BLaER1 (cell line): Measurements from ENCODE around the gene CSF1R.

Source experiments
- H3K27ac ChIP-seq: shearing (Covaris generic); formaldehyde crosslinking; 2 replicates; pipeline ENCODE4 v1.8.1; 2022
- H3K27me3 ChIP-seq: shearing (Covaris generic); formaldehyde crosslinking; 2 replicates; pipeline ENCODE4 v1.8.1; 2022
- H3K36me3 ChIP-seq: shearing (Covaris generic); formaldehyde crosslinking; 2 replicates; pipeline ENCODE4 v1.8.1; 2022
- H3K4me1 ChIP-seq: shearing (Covaris generic); formaldehyde crosslinking; 2 replicates; pipeline ENCODE4 v1.8.1; 2022
- H3K4me2 ChIP-seq: shearing (Covaris generic); formaldehyde crosslinking; 2 replicates; pipeline ENCODE4 v1.8.1; 2022
- H3K4me3 ChIP-seq: shearing (Covaris generic); formaldehyde crosslinking; 2 replicates; pipeline ENCODE4 v1.8.1; 2022
- H3K9ac ChIP-seq: shearing (Covaris generic); formaldehyde crosslinking; 2 replicates; pipeline ENCODE4 v1.8.1; 2022
- H3K9me3 ChIP-seq: shearing (Covaris generic); formaldehyde crosslinking; 2 replicates; pipeline ENCODE4 v1.8.1; 2022
- H4K20me1 ChIP-seq: shearing (Covaris generic); formaldehyde crosslinking; 2 replicates; pipeline ENCODE4 v1.8.1; 2022
- Cebpa-rat ChIP-seq: shearing (Covaris generic); IDR thresholded peaks from 2 replicates; pipeline ENCODE4 v1.8.1; 2022

CSF1R gene

GRCh38 chr5:150085950-150086715 is at the start of gene CSF1R:
TSS of gene CSF1R (minus strand) at chr5:150086554. CDS start at chr5:150086427, 127 bp downstream.
- H3K36me3 ChIP-seq = no peaks in the 10 kb centered on the region
- H4K20me1 ChIP-seq = no peaks in the 10 kb centered on the region
- peak within 1 kb of the TSS; percentile 24; the same call in 1 of the 2 replicates for H3K27ac ChIP-seq
- TF ChIP-seq Cebpa-rat = no peak
- H3K9me3 ChIP-seq = no peaks in the 10 kb centered on the region
- no peak within 1 kb of the TSS for H3K4me3 ChIP-seq
- peaks cover 64% of the 10 kb centered on the region for H3K4me1 ChIP-seq
- no peaks in the 10 kb centered on the region for H3K27me3 ChIP-seq
- no peak within 1 kb of the TSS for H3K4me2 ChIP-seq
- no peak within 1 kb of the TSS for H3K9ac ChIP-seq

GRCh38 chr5:150135557-150136304 is 49.4 kb upstream of the CSF1R start:
- peak overlapping the region; percentile 18; the same call in 1 of the 2 replicates for H3K4me2 ChIP-seq
- peak overlapping the region; percentile 7; the same call in 1 of the 2 replicates for H3K9ac ChIP-seq
- H3K4me3 ChIP-seq = no peak overlapping the region
- no peaks in the 10 kb centered on the region for H3K27me3 ChIP-seq
- peak overlapping the region; percentile 93 for H3K27ac ChIP-seq
- H3K9me3 ChIP-seq = no peaks in the 10 kb centered on the region
- no peaks in the 10 kb centered on the region for H4K20me1 ChIP-seq
- H3K4me1 ChIP-seq = peaks cover 100% of the 10 kb centered on the region
- H3K36me3 ChIP-seq = peaks cover 69% of the 10 kb centered on the region
- no peak for TF ChIP-seq Cebpa-rat

GRCh38 chr5:150134198-150134588 is 47.8 kb upstream of the CSF1R start:
- Histone ChIP-seq H3K36me3 (peaks cover 85% of the 10 kb centered on the region), H3K4me2 (peak overlapping the region; percentile 2), H3K9me3 (no peaks in the 10 kb centered on the region), H3K27me3 (no peaks in the 10 kb centered on the region), H3K4me3 (no peak overlapping the region), H3K9ac (no peak overlapping the region), H4K20me1 (no peaks in the 10 kb centered on the region), H3K4me1 (peaks cover 92% of the 10 kb centered on the region), H3K27ac (peak overlapping the region; percentile 93; the same call in 1 of the 2 replicates)
- no peak for TF ChIP-seq Cebpa-rat

DNA sequence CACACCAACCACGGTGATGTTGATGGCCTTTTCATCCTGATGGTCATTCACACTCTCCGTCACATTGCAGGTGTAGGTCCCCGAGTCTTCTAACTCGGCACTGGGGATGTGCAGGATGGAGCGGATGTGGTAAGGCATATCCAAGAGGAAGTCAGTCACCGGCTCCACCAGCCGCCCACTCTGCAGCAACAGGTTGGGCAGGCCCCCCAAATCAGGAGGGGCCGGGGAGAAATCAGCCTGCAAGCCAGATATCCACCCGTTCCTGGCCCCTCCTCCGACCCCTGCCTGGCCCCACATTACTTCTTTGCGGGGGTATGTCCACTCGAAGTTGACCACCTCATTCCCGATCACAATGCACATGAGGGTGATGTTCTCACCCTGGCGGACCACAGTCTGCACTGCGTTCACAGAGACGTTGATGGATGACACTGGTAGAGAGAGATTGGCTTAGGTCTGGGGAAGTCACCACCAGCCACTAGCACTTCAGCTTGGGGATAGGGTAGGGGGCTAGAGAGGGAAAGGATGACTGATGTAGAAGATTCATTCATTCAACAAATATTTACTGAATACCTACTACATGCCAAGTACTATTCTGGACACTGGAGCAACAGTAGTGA is 47.3 kb upstream of the CSF1R start:
- H3K4me1 ChIP-seq = peaks cover 88% of the 10 kb centered on the region
- peaks cover 90% of the 10 kb centered on the region for H3K36me3 ChIP-seq
- H3K4me3 ChIP-seq = no peak overlapping the region
- H3K9me3 ChIP-seq = no peaks in the 10 kb centered on the region
- peak overlapping the region; percentile 33; the same call in 1 of the 2 replicates for H3K27ac ChIP-seq
- no peak overlapping the region for H3K9ac ChIP-seq
- TF ChIP-seq Cebpa-rat = no peak
- H3K4me2 ChIP-seq = peak overlapping the region; percentile 25; the same call in 1 of the 2 replicates
- H4K20me1 ChIP-seq = no peaks in the 10 kb centered on the region
- no peaks in the 10 kb centered on the region for H3K27me3 ChIP-seq

DNA sequence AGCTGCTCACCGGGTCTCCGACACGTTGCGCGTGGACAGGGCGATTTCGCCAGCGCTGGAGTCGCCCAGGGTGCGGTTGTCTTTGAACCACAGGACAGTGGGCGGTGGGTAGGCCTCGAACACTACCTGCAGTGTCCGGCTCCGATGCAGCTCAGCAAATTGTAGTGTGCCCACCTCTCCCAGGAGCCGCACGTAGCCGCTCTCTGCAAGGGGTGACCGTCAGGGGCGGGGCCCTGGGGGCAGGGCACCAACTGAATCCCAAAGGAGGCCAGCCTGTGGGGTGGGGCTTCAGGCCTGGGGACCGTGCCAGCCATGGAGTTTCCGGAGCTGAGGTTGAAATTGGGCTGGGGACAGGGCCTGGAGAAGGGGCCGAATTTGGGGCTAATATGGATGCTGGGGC is 46.4 kb upstream of the CSF1R start:
- Histone ChIP-seq H3K4me3 (no peak overlapping the region), H3K36me3 (peaks cover 99% of the 10 kb centered on the region), H4K20me1 (no peaks in the 10 kb centered on the region), H3K27ac (0 out of 2 replicates have a peak overlapping the region, but pooled peaks have one; percentile 19), H3K9ac (peak overlapping the region; percentile 39; the same call in 1 of the 2 replicates), H3K27me3 (no peaks in the 10 kb centered on the region), H3K4me2 (peak overlapping the region; percentile 25; the same call in 1 of the 2 replicates), H3K9me3 (no peaks in the 10 kb centered on the region), H3K4me1 (peaks cover 85% of the 10 kb centered on the region)
- no peak for TF ChIP-seq Cebpa-rat

DNA sequence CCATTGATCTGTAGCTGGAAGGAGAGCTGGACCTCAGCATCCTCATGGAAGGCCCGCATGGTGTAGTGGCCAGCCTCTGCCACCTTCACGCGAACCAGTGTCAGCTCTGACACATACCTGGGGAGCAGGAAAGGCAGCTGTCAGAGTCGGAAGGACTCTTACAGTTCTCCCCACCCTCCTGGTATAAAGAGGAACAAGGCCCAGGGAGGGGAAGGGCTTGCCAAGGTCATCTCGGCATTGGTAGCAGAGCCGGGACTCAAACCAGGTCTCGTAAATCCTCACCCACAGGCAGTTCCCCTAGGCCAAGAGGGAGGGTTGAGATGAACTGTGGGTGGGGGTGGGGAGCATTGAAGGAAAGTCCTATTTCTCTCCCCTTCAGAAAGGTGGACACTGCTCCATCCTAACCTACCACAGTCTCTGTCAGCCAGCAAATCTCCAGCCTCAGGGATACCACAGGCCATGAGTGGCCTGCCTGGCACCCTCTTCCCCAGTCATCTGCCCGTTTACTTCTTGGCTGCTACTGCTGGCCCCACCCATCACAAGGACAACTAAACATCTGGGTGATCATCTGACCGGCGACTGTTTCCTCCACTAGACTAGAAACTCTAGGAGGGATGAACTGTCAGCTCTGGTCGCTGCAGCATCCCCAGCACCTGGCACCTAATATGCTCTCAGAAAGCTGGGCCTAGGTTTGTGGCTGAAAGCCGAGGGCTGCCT is 45.8 kb upstream of the CSF1R start:
- H3K4me3 ChIP-seq = no peak overlapping the region
- 0 out of 2 replicates have a peak overlapping the region, but pooled peaks have one; percentile 19 for H3K27ac ChIP-seq
- peak overlapping the region; percentile 39; the same call in 1 of the 2 replicates for H3K9ac ChIP-seq
- H4K20me1 ChIP-seq = no peaks in the 10 kb centered on the region
- TF ChIP-seq Cebpa-rat = no peak
- H3K27me3 ChIP-seq = no peaks in the 10 kb centered on the region
- peak overlapping the region; percentile 25; the same call in 1 of the 2 replicates for H3K4me2 ChIP-seq
- H3K9me3 ChIP-seq = no peaks in the 10 kb centered on the region
- peaks cover 79% of the 10 kb centered on the region for H3K4me1 ChIP-seq
- H3K36me3 ChIP-seq = peaks cover 100% of the 10 kb centered on the region

GRCh38 chr5:150131461-150131860 is 45.1 kb upstream of the CSF1R start:
- Histone ChIP-seq H3K36me3 (peaks cover 100% of the 10 kb centered on the region), H3K4me1 (peaks cover 73% of the 10 kb centered on the region), H3K27ac (peak overlapping the region; percentile 27; the same call in 1 of the 2 replicates)

DNA sequence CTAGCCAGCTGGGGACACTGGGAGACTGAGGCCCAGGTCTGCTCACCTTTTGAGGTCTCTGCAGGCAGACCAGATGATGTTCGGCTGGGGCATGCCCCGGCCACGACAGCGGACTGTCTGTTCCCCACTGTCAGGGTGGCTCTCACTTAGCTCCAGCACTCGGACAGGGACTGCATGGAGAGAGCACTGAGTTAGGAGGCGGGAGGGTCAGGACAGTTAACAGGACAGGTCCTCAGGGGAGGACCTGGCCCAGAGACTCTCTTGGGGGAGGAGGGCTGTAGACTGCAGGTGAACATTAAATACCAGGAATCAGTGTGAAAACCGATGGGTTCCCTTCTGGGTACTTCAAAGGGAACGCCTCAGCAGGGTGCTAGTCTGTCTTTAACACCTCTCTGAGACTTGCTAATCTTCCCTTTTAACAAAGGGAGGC is 44.2 kb upstream of the CSF1R start:
- Histone ChIP-seq H3K9ac (peak overlapping the region; percentile 35; the same call in 1 of the 2 replicates), H3K4me3 (no peak overlapping the region), H3K4me1 (peaks cover 63% of the 10 kb centered on the region), H3K27ac (peak overlapping the region; percentile 27; the same call in 1 of the 2 replicates), H3K36me3 (peaks cover 100% of the 10 kb centered on the region), H3K27me3 (no peaks in the 10 kb centered on the region), H3K9me3 (no peaks in the 10 kb centered on the region), H3K4me2 (no peak overlapping the region), H4K20me1 (no peaks in the 10 kb centered on the region)
- TF ChIP-seq Cebpa-rat = no peak

More at GRCh38 chr5:150131461-150131860, 45.1 kb upstream of the CSF1R start:
- Histone ChIP-seq H3K9ac (0 out of 2 replicates have a peak overlapping the region, but pooled peaks have one; percentile 39), H3K27me3 (no peaks in the 10 kb centered on the region), H3K4me3 (no peak overlapping the region), H3K9me3 (no peaks in the 10 kb centered on the region), H3K4me2 (no peak overlapping the region; the same call in 1 of the 2 replicates), H4K20me1 (no peaks in the 10 kb centered on the region)
- TF ChIP-seq Cebpa-rat = no peak
